Measurements from ENCODE around the gene HIRA. TPM values are rescaled to one million over a fixed set of nuclear protein-coding genes. Genes with fewer than 3 reads are reported as not detected.

Gene HIRA
- total and polyA plus RNA-seq, 9 donors, result 9.6 to 23.4 (median 19.4) TPM

- H3K9me3 ChIP-seq (replicated peaks; ENCODE audit: control insufficient read depth, low read depth, low read length), result no peaks in the 10 kb centered on the region
- H3K4me3 ChIP-seq (ENCODE audit: low read length), result no peak overlapping the region
- peak; percentile 27 for DNase-seq
- peaks cover 54% of the 10 kb centered on the region for H3K36me3 ChIP-seq (ENCODE audit: control insufficient read depth, insufficient read depth, low read length)
- no peaks in the 10 kb centered on the region for H3K27me3 ChIP-seq (ENCODE audit: control insufficient read depth, insufficient read depth, low read length)
- H3K4me1 ChIP-seq (ENCODE audit: control insufficient read depth, insufficient read depth, low read length), result peaks cover 3% of the 10 kb centered on the region
- no peak overlapping the region for H3K27ac ChIP-seq (ENCODE audit: low read length)
- 58% methylated on average over 4 of the region's 7 CpGs for WGBS (ENCODE audit: insufficient coverage)
Observed at GRCh38 chr22:19463491-19464469, 32.2 kb upstream of the HIRA start.

DNA sequence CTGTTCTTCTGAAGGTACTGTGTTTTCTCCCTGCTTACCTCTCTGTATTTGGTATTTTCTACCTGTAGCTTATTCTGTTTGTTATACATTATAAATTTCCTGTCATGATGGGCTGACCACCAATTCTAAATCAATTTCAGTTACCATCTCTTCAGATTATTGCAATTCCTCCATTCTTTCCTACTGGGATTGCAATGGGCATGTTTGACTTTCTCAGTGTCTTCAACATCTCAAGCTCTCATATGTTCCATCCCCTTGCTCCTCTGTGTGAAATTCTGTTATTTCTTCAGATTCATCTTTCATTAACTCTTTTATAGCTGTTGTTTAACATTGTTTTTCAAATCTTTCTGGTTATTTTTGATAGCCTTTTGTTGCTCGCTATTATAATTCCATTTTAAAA lies 31.5 kb upstream of the HIRA start:
- Histone ChIP-seq H3K4me3 (ENCODE audit: low read length) (no peak overlapping the region), H3K36me3 (ENCODE audit: control insufficient read depth, insufficient read depth, low read length) (peaks cover 50% of the 10 kb centered on the region), H3K27me3 (ENCODE audit: control insufficient read depth, insufficient read depth, low read length) (no peaks in the 10 kb centered on the region), H3K27ac (ENCODE audit: low read length) (no peak overlapping the region), H3K9me3 (replicated peaks; ENCODE audit: control insufficient read depth, low read depth, low read length) (no peaks in the 10 kb centered on the region), H3K4me1 (ENCODE audit: control insufficient read depth, insufficient read depth, low read length) (peaks cover 3% of the 10 kb centered on the region)
- WGBS (ENCODE audit: insufficient coverage), result no CpG with 5 or more reads among the region's 1 CpG
- no peak for DNase-seq

DNA sequence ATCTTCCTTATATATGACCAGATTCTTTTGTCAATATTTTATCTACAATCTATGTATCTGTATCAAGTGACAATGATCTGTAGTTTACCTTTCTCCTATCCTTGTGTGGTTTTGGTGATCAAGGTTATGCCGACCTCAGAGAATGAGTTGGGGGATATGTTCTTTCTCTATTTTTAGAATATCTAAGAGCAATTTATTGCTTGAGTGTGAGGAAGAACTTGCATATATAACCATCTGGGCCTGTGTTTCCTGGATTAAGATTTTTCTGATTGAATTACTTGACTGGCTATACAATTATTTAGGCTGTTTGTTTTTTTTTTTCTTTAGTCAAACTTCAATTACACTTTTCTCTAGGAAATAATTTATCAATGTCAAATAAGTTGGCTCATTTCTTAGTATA lies 30.0 kb upstream of the HIRA start:
- Histone ChIP-seq H3K4me3 (ENCODE audit: low read length) (no peak overlapping the region), H3K27me3 (ENCODE audit: control insufficient read depth, insufficient read depth, low read length) (no peaks in the 10 kb centered on the region), H3K4me1 (ENCODE audit: control insufficient read depth, insufficient read depth, low read length) (peaks cover 3% of the 10 kb centered on the region), H3K9me3 (replicated peaks; ENCODE audit: control insufficient read depth, low read depth, low read length) (no peaks in the 10 kb centered on the region), H3K36me3 (ENCODE audit: control insufficient read depth, insufficient read depth, low read length) (peaks cover 48% of the 10 kb centered on the region), H3K27ac (ENCODE audit: low read length) (no peak overlapping the region)
- WGBS (ENCODE audit: insufficient coverage), result no CpG with 5 or more reads among the region's 1 CpG
- no peak for DNase-seq

- H3K4me3 ChIP-seq (ENCODE audit: low read length), result no peak overlapping the region
- no peak for DNase-seq
- no CpG with 5 or more reads among the region's 2 CpGs for WGBS (ENCODE audit: insufficient coverage)
- no peak overlapping the region for H3K27ac ChIP-seq (ENCODE audit: low read length)
- no peaks in the 10 kb centered on the region for H3K9me3 ChIP-seq (replicated peaks; ENCODE audit: control insufficient read depth, low read depth, low read length)
- no peaks in the 10 kb centered on the region for H3K27me3 ChIP-seq (ENCODE audit: control insufficient read depth, insufficient read depth, low read length)
- H3K4me1 ChIP-seq (ENCODE audit: control insufficient read depth, insufficient read depth, low read length), result peaks cover 3% of the 10 kb centered on the region
- H3K36me3 ChIP-seq (ENCODE audit: control insufficient read depth, insufficient read depth, low read length), result peaks cover 50% of the 10 kb centered on the region
Observed at GRCh38 chr22:19460036-19460435, 28.5 kb upstream of the HIRA start.

- H3K27me3 ChIP-seq (ENCODE audit: control insufficient read depth, insufficient read depth, low read length), result no peaks in the 10 kb centered on the region
- DNase-seq, result no peak
- no peaks in the 10 kb centered on the region for H3K4me1 ChIP-seq (ENCODE audit: control insufficient read depth, insufficient read depth, low read length)
- H3K9me3 ChIP-seq (replicated peaks; ENCODE audit: control insufficient read depth, low read depth, low read length), result no peaks in the 10 kb centered on the region
- no peak overlapping the region for H3K4me3 ChIP-seq (ENCODE audit: low read length)
- 98% methylated on average over 6 of the region's 8 CpGs for WGBS (ENCODE audit: insufficient coverage)
- H3K27ac ChIP-seq (ENCODE audit: low read length), result no peak overlapping the region
- H3K36me3 ChIP-seq (ENCODE audit: control insufficient read depth, insufficient read depth, low read length), result peaks cover 58% of the 10 kb centered on the region
Observed at GRCh38 chr22:19457828-19458428, 26.4 kb upstream of the HIRA start.

DNA sequence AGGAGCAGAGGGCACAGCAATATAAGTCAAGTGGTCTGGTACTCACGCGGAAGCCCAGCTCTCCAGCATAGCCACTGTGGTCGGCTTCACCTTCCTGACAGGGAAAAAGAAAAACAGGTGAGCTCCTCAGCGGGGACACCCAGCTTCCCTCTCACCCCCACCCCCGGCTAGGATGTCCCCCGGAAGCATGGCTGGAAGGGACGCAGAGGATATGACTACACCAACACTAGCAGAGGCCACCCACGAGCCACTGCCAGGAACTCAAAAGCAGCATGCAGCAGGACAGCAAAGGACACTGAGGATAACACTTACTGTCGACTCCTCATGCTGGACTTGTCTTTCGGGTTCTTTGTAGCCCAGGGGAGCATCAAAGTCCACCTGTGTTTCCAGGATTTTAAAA lies 25.0 kb upstream of the HIRA start:
- no peaks in the 10 kb centered on the region for H3K9me3 ChIP-seq (replicated peaks; ENCODE audit: control insufficient read depth, low read depth, low read length)
- 87% methylated on average over 6 of the region's 10 CpGs for WGBS (ENCODE audit: insufficient coverage)
- no peak overlapping the region for H3K4me3 ChIP-seq (ENCODE audit: low read length)
- peaks cover 67% of the 10 kb centered on the region for H3K36me3 ChIP-seq (ENCODE audit: control insufficient read depth, insufficient read depth, low read length)
- no peak for DNase-seq
- H3K4me1 ChIP-seq (ENCODE audit: control insufficient read depth, insufficient read depth, low read length), result no peaks in the 10 kb centered on the region
- H3K27me3 ChIP-seq (ENCODE audit: control insufficient read depth, insufficient read depth, low read length), result no peaks in the 10 kb centered on the region
- no peak overlapping the region for H3K27ac ChIP-seq (ENCODE audit: low read length)

DNA sequence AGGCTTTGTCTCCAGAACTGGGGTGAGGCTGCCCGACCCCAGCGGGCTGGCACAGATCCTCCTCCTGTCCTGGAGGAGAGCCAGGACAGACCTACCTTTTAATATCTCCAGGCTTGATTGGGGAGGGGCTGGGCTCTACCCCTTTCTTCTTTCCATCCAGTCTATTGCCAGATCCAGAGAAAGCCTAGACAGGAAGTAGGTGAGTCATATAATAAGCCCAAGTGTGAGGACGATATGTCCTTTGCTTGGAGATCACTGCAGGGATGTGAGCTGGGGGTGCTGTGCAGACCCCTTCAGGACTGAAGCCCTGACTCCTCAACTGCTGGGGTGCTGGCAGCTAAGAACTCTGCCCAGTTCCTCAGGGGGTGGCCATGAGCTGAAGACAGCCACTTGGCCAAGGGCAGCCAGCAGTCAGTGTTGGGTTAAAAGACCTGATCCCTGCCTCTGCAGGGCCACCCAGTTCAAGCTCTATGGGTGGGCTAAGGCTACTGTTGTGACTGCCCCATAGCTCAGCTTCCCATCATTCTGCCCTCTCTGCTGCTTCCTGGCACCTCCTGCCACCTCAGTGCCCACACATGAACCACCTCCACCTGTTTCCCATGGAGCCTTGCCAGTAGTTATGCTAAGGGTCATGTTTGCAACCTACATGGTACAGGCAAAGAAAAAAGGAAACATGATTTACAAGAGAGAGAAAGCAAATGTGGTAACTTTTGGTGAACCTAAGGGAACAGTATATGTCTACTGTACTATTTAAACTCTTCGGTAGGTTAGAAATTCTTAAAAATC lies 24.2 kb upstream of the HIRA start:
- peaks cover 71% of the 10 kb centered on the region for H3K36me3 ChIP-seq (ENCODE audit: control insufficient read depth, insufficient read depth, low read length)
- 62% methylated on average over 1 of the region's 4 CpGs for WGBS (ENCODE audit: insufficient coverage)

DNA sequence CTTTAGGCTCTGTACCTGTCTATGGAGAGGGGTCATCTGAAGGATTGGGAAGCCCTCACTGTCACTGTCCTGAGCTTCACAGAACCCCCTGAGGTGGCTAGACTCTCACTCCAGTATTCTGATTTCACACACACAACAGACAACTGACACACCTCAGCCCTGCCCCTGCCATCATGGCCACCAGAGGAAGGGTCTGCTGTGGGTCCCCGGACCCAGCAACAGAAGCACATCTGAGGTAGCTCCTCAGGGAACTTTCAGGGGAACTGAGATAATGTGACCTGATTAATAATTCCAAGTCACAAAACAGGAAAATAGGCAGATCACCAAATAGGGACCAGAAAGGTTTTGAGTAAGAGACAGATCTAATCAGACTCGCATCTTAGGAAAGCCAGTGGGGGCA lies 23.5 kb upstream of the HIRA start:
- 90% methylated on average over 2 of the region's 2 CpGs for WGBS (ENCODE audit: insufficient coverage)
- Histone ChIP-seq H3K27ac (ENCODE audit: low read length) (no peak overlapping the region), H3K4me3 (ENCODE audit: low read length) (no peak overlapping the region), H3K9me3 (replicated peaks; ENCODE audit: control insufficient read depth, low read depth, low read length) (no peaks in the 10 kb centered on the region), H3K4me1 (ENCODE audit: control insufficient read depth, insufficient read depth, low read length) (no peaks in the 10 kb centered on the region), H3K36me3 (ENCODE audit: control insufficient read depth, insufficient read depth, low read length) (peaks cover 77% of the 10 kb centered on the region), H3K27me3 (ENCODE audit: control insufficient read depth, insufficient read depth, low read length) (no peaks in the 10 kb centered on the region)
- no peak for DNase-seq

More for the DNA sequence above, 24.2 kb upstream of the HIRA start:
- H3K27me3 ChIP-seq (ENCODE audit: control insufficient read depth, insufficient read depth, low read length), result no peaks in the 10 kb centered on the region
- H3K4me1 ChIP-seq (ENCODE audit: control insufficient read depth, insufficient read depth, low read length), result no peaks in the 10 kb centered on the region
- no peaks in the 10 kb centered on the region for H3K9me3 ChIP-seq (replicated peaks; ENCODE audit: control insufficient read depth, low read depth, low read length)
- DNase-seq, result no peak
- H3K27ac ChIP-seq (ENCODE audit: low read length), result no peak overlapping the region
- no peak overlapping the region for H3K4me3 ChIP-seq (ENCODE audit: low read length)

DNA sequence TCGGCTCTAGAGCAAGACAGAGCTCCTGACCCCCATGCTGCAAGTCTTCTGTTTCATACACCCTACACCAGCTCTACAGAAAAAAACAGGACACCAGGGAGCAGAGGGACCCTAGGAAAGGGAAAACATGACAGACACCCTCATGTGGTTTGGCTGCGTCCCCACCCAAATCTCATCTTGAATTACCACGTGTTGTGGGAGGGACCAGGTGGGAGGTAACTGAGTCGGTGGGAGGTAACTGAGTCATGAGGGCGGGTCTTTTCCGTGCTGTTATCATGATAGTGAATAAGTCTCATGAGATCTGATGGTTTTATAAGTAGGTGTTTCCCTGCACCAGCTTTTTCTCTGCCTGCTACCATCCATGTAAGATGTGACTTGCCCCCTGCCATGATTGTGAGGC lies 22.6 kb upstream of the HIRA start:
- H3K27ac ChIP-seq (ENCODE audit: low read length), result no peak overlapping the region
- peaks cover 78% of the 10 kb centered on the region for H3K36me3 ChIP-seq (ENCODE audit: control insufficient read depth, insufficient read depth, low read length)
- H3K4me1 ChIP-seq (ENCODE audit: control insufficient read depth, insufficient read depth, low read length), result no peaks in the 10 kb centered on the region
- 96% methylated on average over 3 of the region's 6 CpGs for WGBS (ENCODE audit: insufficient coverage)
- no peak overlapping the region for H3K4me3 ChIP-seq (ENCODE audit: low read length)
- no peak for DNase-seq
- no peaks in the 10 kb centered on the region for H3K9me3 ChIP-seq (replicated peaks; ENCODE audit: control insufficient read depth, low read depth, low read length)
- H3K27me3 ChIP-seq (ENCODE audit: control insufficient read depth, insufficient read depth, low read length), result no peaks in the 10 kb centered on the region

GRCh38 chr22:19453718-19454117 lies 22.2 kb upstream of the HIRA start:
- 94% methylated on average over 3 of the region's 5 CpGs for WGBS (ENCODE audit: insufficient coverage)
- no peaks in the 10 kb centered on the region for H3K27me3 ChIP-seq (ENCODE audit: control insufficient read depth, insufficient read depth, low read length)
- peaks cover 81% of the 10 kb centered on the region for H3K36me3 ChIP-seq (ENCODE audit: control insufficient read depth, insufficient read depth, low read length)
- peaks cover 3% of the 10 kb centered on the region for H3K4me1 ChIP-seq (ENCODE audit: control insufficient read depth, insufficient read depth, low read length)
- DNase-seq, result no peak
- H3K9me3 ChIP-seq (replicated peaks; ENCODE audit: control insufficient read depth, low read depth, low read length), result no peaks in the 10 kb centered on the region
- H3K4me3 ChIP-seq (ENCODE audit: low read length), result no peak overlapping the region
- no peak overlapping the region for H3K27ac ChIP-seq (ENCODE audit: low read length)

Data from muscle of leg (tissue), 11 donors.